Suprapubic skin (tissue), 4 donors: ENCODE data around the gene SPATA19.

Experiments used
- POLR2A ChIP-seq, 2 donors: fragments of 450-650 bp; IDR thresholded peaks; one replicate each; pipeline ENCODE4 v1.6.1; 2017; ENCODE audit warnings: antibody characterized with exemption in 2 of 2, mild to moderate bottlenecking in 2 of 2, moderate library complexity in 2 of 2
- POLR2AphosphoS5 ChIP-seq, 3 donors: sonication (generic); formaldehyde crosslinking; IDR thresholded peaks; one replicate each; pipeline ENCODE4 v1.6.1; 2017; ENCODE audit warnings: antibody characterized with exemption in 3 of 3
- TF ChIP-seq, protein P1 (sequence below), 2 donors: fragments of 200-600 bp in 1 of 2; fragments of 450-650 bp in 1 of 2; sonication (generic) in 1 of 2; IDR thresholded peaks; one replicate each; pipeline ENCODE4 v1.5.1; 2016 to 2019; ENCODE audit warnings: antibody characterized with exemption in 2 of 2, mild to moderate bottlenecking in 1 of 2, moderate library complexity in 1 of 2

DNA sequence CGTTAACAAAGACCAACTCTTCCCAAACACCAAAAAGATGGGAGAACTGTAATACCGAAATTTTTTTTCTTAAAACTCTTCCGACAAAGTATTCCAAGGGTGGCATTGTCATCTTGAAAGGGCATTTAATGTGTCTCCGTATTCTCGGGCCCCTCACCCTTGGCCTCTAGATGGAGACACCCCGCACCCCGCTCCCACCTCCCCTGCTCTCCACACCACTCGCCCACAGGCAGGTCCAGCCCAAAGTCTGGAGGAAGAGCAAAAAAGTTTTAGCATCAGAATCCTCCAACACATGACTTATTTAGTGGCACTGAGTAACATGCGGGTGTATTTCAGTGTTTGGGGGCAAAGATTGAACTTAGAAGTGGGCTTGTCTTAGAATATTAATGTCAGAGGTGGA lies 20.7 kb downstream of the SPATA19 start:
- TF ChIP-seq POLR2A (IDR thresholded peaks at IDR 0.05) (no peak), POLR2AphosphoS5 (IDR thresholded peaks at IDR 0.05) (no peak)
- TF ChIP-seq, protein P1, sequence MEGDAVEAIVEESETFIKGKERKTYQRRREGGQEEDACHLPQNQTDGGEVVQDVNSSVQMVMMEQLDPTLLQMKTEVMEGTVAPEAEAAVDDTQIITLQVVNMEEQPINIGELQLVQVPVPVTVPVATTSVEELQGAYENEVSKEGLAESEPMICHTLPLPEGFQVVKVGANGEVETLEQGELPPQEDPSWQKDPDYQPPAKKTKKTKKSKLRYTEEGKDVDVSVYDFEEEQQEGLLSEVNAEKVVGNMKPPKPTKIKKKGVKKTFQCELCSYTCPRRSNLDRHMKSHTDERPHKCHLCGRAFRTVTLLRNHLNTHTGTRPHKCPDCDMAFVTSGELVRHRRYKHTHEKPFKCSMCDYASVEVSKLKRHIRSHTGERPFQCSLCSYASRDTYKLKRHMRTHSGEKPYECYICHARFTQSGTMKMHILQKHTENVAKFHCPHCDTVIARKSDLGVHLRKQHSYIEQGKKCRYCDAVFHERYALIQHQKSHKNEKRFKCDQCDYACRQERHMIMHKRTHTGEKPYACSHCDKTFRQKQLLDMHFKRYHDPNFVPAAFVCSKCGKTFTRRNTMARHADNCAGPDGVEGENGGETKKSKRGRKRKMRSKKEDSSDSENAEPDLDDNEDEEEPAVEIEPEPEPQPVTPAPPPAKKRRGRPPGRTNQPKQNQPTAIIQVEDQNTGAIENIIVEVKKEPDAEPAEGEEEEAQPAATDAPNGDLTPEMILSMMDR (IDR thresholded peaks at IDR 0.05), result no peak
